Testis (tissue), 3 donors: ENCODE data around the gene CACNA2D3. TPM values are rescaled to one million over a fixed set of nuclear protein-coding genes. Genes with fewer than 3 reads are reported as not detected.

Source experiments
- DNase-seq: peaks from one replicate; pipeline ENCODE4 v3.0.0-alpha.2; 2019
- H3K27ac ChIP-seq, 2 donors: fragments of 200-600 bp; sonication (generic); one replicate each; pipeline ENCODE4 v1.5.1; 2019
- H3K27me3 ChIP-seq: fragments of 200-600 bp; sonication (generic); one replicate; pipeline ENCODE4 v1.5.1; 2019
- H3K36me3 ChIP-seq: fragments of 200-600 bp; sonication (generic); one replicate; pipeline ENCODE4 v1.5.1; 2017; ENCODE audit warnings: low read depth; ENCODE audit errors: missing control alignments
- H3K4me1 ChIP-seq: fragments of 200-600 bp; sonication (generic); one replicate; pipeline ENCODE4 v1.5.1; 2019
- H3K4me3 ChIP-seq, 2 donors: fragments of 200-600 bp; sonication (generic); one replicate each; pipeline ENCODE4 v1.5.1; 2017 to 2019
- H3K9me3 ChIP-seq: fragments of 200-600 bp; sonication (generic); one replicate; pipeline ENCODE4 v1.5.1; 2017
- POLR2A ChIP-seq: fragments of 450-650 bp; IDR thresholded peaks from one replicate; pipeline ENCODE4 v1.6.1; 2017; ENCODE audit warnings: antibody characterized with exemption, mild to moderate bottlenecking, moderate library complexity
- WGBS, 2 donors: methylation state at CpG; one replicate each; pipeline ENCODE4 v1.1.5; 2018; 5-methylcytosine and 5-hydroxymethylcytosine counted together
- intact Hi-C: fragments of 100-400 bp; cut with DNase I; formaldehyde crosslinking; loops from one replicate; pipeline ENCODE4 v1.15.1; 2023; ENCODE audit warnings: low total_unique reads
- polyA plus RNA-seq: library from polyadenylated mRNA; stranded (reverse); fragments of 350-450 nt; fragmentation: Illumina TruSeq; extraction: RNeasy Lipid Tissue Mini Kit (QIAGEN cat#74804); gene quantifications from one replicate; pipeline ENCODE4 v1.2.3, GENCODE V29; 2014; ENCODE audit warnings: low read depth, low replicate concordance; ENCODE audit not compliant: insufficient read depth
- total RNA-seq, 2 donors: library from RNA; depleted of rRNA; stranded (reverse); fragments of >200 nt; gene quantifications; one replicate each; pipeline ENCODE4 v1.2.3, GENCODE V29; 2016
- TF ChIP-seq, protein P1 (sequence below), 3 experiments: fragments of 450-650 bp in 2 of 3; fragments of 200-600 bp in 1 of 3; sonication (generic) in 1 of 3; IDR thresholded peaks; one replicate each; pipeline ENCODE4 v1.5.1; 2016 to 2019; ENCODE audit warnings: antibody characterized with exemption in 3 of 3, mild to moderate bottlenecking in 2 of 3, moderate library complexity in 1 of 3

CACNA2D3 gene
- total and polyA plus RNA-seq, 3 donors from 2014 or later, result 10.1 to 16.5 (median 11.2) TPM

DNA sequence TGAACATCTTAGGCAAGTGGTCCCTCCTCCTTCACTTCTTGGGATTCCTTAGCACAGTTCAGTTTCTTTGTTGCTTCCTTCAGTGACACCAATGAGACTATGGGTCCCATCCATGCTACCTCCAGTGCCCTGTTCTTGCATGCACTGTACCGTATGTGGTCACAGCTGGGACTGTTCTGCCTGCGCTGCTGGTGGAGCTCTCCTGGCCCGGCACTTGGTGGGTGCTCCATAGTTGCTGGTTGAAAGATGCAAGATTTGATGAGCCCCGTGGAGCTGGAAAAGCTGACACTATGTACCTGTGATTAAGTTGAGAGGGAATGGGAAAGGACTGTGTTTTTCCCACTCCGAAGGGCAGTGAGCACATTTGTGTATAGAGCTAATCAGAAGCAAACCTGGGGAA lies 407.7 kb downstream of the CACNA2D3 start:
- intact Hi-C loops, result no loop called here
- no peaks in the 10 kb centered on the region for H3K36me3 ChIP-seq
- no peak overlapping the region for H3K4me3 ChIP-seq
- 95% methylated on average over 5 of the region's 5 CpGs for WGBS, 2 donors
- no peaks in the 10 kb centered on the region for H3K27me3 ChIP-seq
- no peak for TF ChIP-seq POLR2A
- TF ChIP-seq, protein P1, sequence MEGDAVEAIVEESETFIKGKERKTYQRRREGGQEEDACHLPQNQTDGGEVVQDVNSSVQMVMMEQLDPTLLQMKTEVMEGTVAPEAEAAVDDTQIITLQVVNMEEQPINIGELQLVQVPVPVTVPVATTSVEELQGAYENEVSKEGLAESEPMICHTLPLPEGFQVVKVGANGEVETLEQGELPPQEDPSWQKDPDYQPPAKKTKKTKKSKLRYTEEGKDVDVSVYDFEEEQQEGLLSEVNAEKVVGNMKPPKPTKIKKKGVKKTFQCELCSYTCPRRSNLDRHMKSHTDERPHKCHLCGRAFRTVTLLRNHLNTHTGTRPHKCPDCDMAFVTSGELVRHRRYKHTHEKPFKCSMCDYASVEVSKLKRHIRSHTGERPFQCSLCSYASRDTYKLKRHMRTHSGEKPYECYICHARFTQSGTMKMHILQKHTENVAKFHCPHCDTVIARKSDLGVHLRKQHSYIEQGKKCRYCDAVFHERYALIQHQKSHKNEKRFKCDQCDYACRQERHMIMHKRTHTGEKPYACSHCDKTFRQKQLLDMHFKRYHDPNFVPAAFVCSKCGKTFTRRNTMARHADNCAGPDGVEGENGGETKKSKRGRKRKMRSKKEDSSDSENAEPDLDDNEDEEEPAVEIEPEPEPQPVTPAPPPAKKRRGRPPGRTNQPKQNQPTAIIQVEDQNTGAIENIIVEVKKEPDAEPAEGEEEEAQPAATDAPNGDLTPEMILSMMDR (IDR thresholded peaks at IDR 0.05), result no peak
- no peak overlapping the region for H3K27ac ChIP-seq
- no peak for DNase-seq
- no peaks in the 10 kb centered on the region for H3K9me3 ChIP-seq
- no peaks in the 10 kb centered on the region for H3K4me1 ChIP-seq

DNA sequence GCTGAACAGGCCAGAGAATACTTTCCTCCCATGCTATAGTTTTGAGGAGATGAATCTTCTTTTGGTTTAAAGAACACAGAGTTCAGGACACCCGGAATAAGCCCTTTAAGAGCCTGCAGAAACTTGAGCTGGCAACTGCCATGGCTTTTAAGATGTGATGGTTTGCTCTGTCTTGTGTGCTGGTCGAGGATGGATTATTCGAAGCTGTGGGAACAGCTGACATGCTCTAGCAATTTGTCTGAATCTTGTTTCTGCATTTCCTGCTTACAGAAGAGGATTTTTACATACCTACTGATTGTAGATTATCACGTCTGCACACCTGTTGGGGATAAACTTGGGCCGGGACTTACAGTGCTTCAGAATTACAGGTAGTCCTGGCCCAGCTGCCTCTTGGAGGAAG lies 408.6 kb downstream of the CACNA2D3 start:
- H3K9me3 ChIP-seq, result no peaks in the 10 kb centered on the region
- H3K36me3 ChIP-seq, result no peaks in the 10 kb centered on the region
- H3K27me3 ChIP-seq, result no peaks in the 10 kb centered on the region
- intact Hi-C loops, result no loop called here
- no peak overlapping the region for H3K4me3 ChIP-seq
- H3K4me1 ChIP-seq, result no peaks in the 10 kb centered on the region
- no peak for TF ChIP-seq POLR2A
- TF ChIP-seq, protein P1 (IDR thresholded peaks at IDR 0.05), result no peak
- no peak overlapping the region for H3K27ac ChIP-seq
- no peak for DNase-seq
- WGBS, 2 donors, result 67 to 69% methylated on average over 5 of the region's 5 CpGs

DNA sequence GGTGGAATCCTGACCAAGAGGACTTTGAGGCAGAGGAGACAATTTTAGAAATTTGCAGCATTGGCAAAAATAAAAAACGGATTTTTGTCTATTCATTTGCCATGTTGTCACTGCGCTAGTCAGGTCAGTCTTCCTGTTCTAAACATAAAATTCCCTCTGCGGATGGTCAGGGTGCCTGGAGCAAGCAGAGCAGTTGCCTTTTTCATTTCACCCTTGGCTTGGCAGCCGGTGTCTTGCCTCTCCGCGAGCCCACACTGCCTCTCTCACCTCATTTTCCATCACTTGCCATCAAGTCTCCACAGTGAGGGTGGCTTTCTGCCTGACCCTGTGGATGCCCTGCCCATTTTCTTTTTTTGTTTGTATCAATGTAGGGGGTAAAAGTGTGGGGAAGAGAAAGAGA lies 409.4 kb downstream of the CACNA2D3 start:
- H3K36me3 ChIP-seq, result no peaks in the 10 kb centered on the region
- H3K27ac ChIP-seq, result no peak overlapping the region
- H3K4me3 ChIP-seq, result no peak overlapping the region
- no peaks in the 10 kb centered on the region for H3K4me1 ChIP-seq
- no peak for DNase-seq
- intact Hi-C loops, result no loop called here
- H3K9me3 ChIP-seq, result no peaks in the 10 kb centered on the region
- no peak for TF ChIP-seq POLR2A
- TF ChIP-seq, protein P1 (IDR thresholded peaks at IDR 0.05), result no peak
- WGBS, 2 donors, result 88 to 89% methylated on average over 6 of the region's 6 CpGs
- no peaks in the 10 kb centered on the region for H3K27me3 ChIP-seq

DNA sequence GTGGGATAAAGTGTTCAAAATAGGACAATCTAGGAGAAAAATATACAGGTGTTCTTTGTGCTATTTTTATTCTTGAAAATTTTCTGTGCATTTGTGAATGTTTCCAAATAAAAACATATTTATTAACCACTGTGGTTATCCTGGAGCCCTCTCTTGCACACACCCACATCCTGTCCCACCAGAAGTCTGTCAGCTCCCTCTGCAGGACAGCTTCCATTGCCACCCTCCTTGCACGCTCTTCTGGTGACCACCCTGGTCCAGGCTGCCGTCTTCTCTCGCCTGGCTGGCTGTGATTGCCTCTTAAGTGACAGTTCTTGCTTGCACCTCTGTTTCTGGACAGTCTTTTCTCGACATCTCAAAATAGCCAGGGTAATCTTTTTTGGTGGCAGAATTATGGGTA lies 411.5 kb downstream of the CACNA2D3 start:
- Histone ChIP-seq H3K4me1 (no peaks in the 10 kb centered on the region), H3K4me3 (no peak overlapping the region), H3K36me3 (no peaks in the 10 kb centered on the region), H3K27ac (no peak overlapping the region), H3K9me3 (no peaks in the 10 kb centered on the region), H3K27me3 (no peaks in the 10 kb centered on the region)
- WGBS, 2 donors, result 70 to 83% methylated on average over 4 of the region's 4 CpGs
- no peak for DNase-seq
- intact Hi-C loops, result no loop called here
- no peak for TF ChIP-seq POLR2A
- TF ChIP-seq, protein P1 (IDR thresholded peaks at IDR 0.05), result no peak

DNA sequence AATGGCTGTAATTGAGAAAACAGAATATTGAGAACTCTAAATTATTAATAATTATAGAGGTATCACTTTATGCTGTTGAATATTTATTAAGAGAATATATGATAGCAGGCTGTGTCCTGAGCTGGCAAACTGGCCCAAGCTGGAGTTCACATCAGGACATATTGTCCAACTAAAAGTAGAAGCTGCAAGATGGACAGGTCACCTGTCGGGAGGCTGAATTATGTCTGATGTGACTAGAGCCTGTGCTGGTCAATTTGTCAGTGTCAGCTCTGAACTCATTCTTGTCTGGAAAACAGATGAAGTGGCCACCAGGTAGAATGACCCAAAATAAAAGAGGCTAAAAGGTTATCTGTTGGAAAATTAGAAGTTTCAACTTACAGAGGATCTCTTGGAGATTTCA lies 413.3 kb downstream of the CACNA2D3 start:
- 93 to 100% methylated on average over 1 of the region's 1 CpG for WGBS, 2 donors

More for the DNA sequence above, 413.3 kb downstream of the CACNA2D3 start:
- no peaks in the 10 kb centered on the region for H3K36me3 ChIP-seq
- H3K27ac ChIP-seq, result no peak overlapping the region
- H3K4me3 ChIP-seq, result no peak overlapping the region
- no peaks in the 10 kb centered on the region for H3K27me3 ChIP-seq
- no peaks in the 10 kb centered on the region for H3K9me3 ChIP-seq
- H3K4me1 ChIP-seq, result no peaks in the 10 kb centered on the region
- no peak for TF ChIP-seq POLR2A
- TF ChIP-seq, protein P1 (IDR thresholded peaks at IDR 0.05), result no peak
- no peak for DNase-seq
- intact Hi-C loops, result no loop called here
